Forelimb muscle (tissue), 1 donor: ENCODE measurements around the gene OR4D2. TPM values are rescaled to one million over a fixed set of nuclear protein-coding genes. Genes with fewer than 3 reads are reported as not detected.

Experiments used
- DNase-seq: peaks from one replicate; pipeline ENCODE4 v3.0.0-alpha.2; 2013; ENCODE audit warnings: low read depth
- polyA plus RNA-seq: library from polyadenylated mRNA; unstranded; fragments of 120-200 nt; gene quantifications from one replicate; pipeline ENCODE4 v1.2.1, GENCODE V29; 2013; ENCODE audit not compliant: insufficient read length

Gene OR4D2
- polyA plus RNA-seq, 1 donor: not detected

DNA sequence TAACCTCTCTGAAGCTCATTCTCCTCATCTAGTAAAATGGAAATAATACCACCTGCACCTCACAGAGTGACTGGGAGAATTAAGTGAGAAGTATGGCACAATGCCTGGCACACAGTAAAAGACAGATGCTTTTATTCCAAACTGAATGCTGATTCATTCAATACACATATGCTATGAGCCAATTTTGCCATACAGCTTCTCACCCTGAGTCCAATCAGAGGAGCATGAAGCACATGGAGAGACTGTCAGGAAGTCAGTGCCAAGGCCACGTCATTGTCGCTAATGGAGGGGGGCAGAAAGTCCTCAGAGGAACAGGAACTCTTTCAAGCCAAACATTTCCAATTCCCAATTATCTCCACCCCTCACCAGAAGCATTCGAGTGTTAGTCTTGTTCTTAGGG is 40.7 kb downstream of the OR4D2 start:
- no peak for DNase-seq

DNA sequence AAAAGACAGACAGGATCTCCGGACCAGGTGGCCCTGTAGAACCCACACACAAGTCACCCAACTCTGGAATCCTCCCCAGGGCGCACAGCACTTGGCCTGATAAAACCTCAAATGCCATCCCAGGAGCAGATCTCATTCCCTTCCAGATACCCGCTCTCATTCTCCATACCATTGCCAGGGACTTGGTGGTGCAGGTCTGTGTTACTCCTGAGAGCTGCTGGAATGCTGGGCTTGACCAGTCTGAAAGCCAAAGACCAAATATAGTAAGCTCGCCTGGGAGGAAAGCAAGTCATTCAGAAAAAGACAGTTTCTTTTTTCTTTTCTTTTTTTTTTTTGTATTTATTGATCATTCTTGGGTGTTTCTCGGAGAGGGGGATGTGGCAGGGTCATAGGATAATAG is 41.6 kb downstream of the OR4D2 start:
- DNase-seq: no peak

DNA sequence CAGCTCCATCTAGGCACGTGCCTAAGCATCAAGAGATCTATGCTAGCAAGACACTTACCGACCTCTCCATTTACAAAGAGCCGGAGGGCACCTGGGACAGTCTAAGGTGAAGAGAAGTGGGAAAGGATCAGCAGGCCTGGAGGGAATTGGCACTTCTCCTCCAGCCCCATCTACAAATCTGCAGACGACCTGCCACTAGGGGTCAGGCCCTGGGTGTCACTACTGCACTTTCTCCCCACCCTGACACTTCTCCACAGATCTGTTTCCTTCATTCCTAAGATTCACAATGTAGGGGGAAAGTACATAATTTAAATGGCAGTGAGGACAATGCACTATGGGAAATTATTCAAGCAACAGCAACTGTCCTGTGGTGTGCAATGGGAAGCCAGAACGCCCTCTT is 44.1 kb downstream of the OR4D2 start:
- no peak for DNase-seq

DNA sequence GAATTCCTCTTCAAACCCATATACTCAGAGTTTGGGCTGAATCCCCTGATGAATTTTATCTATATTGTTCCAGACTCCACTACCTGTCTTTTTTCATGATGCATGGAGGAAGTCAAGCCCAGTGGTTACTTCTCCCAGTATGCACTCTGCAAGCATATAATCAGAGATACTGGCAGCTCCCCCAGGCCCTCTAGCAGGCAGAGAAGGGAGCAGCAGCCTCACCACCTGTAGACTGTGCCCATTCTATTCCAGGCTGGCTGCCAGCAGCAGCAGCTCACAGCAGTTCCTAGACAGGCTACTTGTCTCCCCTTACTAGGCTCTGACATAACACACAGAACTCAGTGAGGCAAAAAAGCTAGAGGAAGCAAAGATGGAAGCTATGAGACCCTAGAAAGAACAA is 48.9 kb downstream of the OR4D2 start:
- DNase-seq: no peak

DNA sequence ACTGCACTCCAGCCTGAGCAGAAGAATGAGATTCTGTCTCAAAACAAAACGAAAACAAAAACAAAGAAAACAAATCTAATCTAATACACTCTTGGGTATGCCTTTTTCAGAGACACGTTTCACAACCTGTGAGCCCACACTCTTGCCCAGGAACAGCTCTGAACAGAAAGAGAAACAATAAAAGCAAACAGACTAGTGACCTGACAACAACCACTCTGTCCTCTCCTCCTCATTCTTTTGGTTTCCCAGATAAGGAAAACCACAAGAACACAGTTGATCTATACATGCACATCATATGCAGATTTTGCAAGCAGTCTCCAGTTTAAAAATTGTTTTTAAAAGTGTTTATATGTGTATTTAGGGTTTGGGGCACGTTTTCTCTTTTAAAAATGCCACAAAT is 51.0 kb downstream of the OR4D2 start:
- no peak for DNase-seq

DNA sequence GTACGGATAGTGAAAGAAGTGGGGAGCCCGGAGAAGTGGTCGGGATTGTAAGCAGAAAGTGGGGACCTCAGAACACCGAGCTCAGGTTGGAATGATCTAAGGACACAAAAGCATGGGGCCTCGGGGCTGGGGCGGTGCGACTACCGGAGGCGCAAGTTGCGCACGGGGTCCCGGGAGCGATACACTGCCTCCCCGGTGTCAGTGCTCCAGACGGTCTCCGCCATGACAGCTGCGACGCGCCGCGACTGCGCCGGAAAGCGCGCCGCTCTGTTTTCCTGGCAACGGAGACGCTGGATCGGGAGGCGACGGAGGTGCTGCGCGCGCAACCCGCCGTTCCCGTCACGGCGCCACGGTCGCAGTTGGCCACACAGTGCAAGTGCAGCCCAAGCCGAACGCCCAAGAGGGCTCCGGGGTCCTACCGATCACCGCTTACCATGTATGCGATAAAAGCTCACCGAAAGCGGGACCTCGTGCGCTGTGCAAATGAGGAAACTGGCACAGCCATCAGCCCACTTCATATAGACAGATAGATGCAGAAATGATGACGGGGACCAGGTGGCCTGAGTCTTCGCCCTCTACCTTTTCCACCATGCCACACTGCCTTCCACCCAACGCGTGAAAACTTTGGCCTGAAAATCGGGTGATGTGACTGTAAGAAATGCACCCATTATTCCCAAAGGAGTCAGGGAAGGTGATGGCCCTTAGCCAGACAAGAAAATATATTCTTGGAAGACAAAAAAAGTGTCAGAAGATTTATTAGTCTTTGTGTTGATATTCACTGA is 52.4 kb downstream of the OR4D2 start, which contains the start of gene MKS1:
Gene MKS1, minus strand, starts transcription at position 249 of the 782 bp plus-strand sequence. Its CDS starts 25 bp downstream, at position 224.
- DNase-seq: peak; percentile 76

DNA sequence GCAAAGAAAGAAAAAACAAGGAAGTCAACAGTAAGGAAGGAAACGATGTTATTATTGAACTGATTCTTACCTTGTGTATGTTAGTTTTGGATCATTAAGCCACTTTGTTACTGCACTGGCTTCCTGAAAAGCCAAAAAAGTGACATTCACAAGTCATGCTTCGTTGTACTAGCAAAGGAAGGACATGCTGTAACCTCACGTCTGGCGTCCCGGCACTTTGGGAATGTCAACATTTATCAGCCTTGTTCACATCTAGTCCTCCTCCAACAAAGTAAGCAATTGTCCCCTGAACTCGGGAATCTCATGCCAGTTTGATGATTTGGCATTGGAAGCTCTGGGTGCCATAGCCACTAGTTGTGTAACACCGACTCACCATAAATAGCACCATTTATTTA is 53.0 kb downstream of the OR4D2 start:
- DNase-seq: no peak

Other genes with a start within 250 kb of the OR4D2 start
- gene CUEDC1, start 211.6 kb upstream of the OR4D2 start, polyA plus RNA-seq: 48.8 TPM
- gene VEZF1, start 178.7 kb upstream of the OR4D2 start, polyA plus RNA-seq: 46.1 TPM
- 159 TPM for gene SRSF1, start 159.7 kb upstream of the OR4D2 start, polyA plus RNA-seq
- 41.0 TPM for gene DYNLL2, start 83.6 kb upstream of the OR4D2 start, polyA plus RNA-seq
- gene OR4D1, start 18.6 kb upstream of the OR4D2 start, polyA plus RNA-seq: not detected
- gene EPX, start 25.7 kb downstream of the OR4D2 start, polyA plus RNA-seq: 0.59 TPM
- gene MKS1, start 52.3 kb downstream of the OR4D2 start, polyA plus RNA-seq: 15.1 TPM
- 0.19 TPM for gene LPO, start 71.6 kb downstream of the OR4D2 start, polyA plus RNA-seq
- gene MPO, start 114.0 kb downstream of the OR4D2 start, polyA plus RNA-seq: 10.5 TPM
- gene TSPOAP1, start 161.8 kb downstream of the OR4D2 start, polyA plus RNA-seq: 5.8 TPM
- 83.0 TPM for gene SUPT4H1, start 185.2 kb downstream of the OR4D2 start, polyA plus RNA-seq